Measurements from ENCODE around the gene HLA-DMB.

Gene HLA-DMB

GRCh38 chr6:32970413-32971241, 29.8 kb upstream of the HLA-DMB start:
- FAIRE-seq (peak; percentile 42), DNase-seq (ENCODE audit: insufficient read length) (peak; percentile 65)
- peak; percentile 67 for TF ChIP-seq TAF1 (IDR thresholded peaks at IDR 0.05; ENCODE audit: borderline replicate concordance, low read depth, low read length)
- 0 out of 2 replicates have a peak, but pooled peaks have one; percentile 65 for TF ChIP-seq POLR2AphosphoS5 (IDR thresholded peaks at IDR 0.05; ENCODE audit: low read depth, low read length)
- TF ChIP-seq POLR2A (IDR thresholded peaks at IDR 0.05; ENCODE audit: low read depth, low read length) = peak; percentile 75

GRCh38 chr6:32969685-32970412, 29.0 kb upstream of the HLA-DMB start:
- TF ChIP-seq POLR2A (IDR thresholded peaks at IDR 0.05; ENCODE audit: low read depth, low read length) = no peak; the same call in none of the 2 replicates
- no peak; the same call in none of the 2 replicates for TF ChIP-seq POLR2AphosphoS5 (IDR thresholded peaks at IDR 0.05; ENCODE audit: low read depth, low read length)
- no peak; the same call in 1 of the 2 replicates for TF ChIP-seq TAF1 (IDR thresholded peaks at IDR 0.05; ENCODE audit: borderline replicate concordance, low read depth, low read length)
- FAIRE-seq (no peak), DNase-seq (ENCODE audit: insufficient read length) (no peak)

GRCh38 chr6:32968867-32969684, 28.2 kb upstream of the HLA-DMB start:
- peak; percentile 60; the same call in 1 of the 2 replicates for TF ChIP-seq POLR2AphosphoS5 (IDR thresholded peaks at IDR 0.05; ENCODE audit: low read depth, low read length)
- peak; percentile 67 for TF ChIP-seq POLR2A (IDR thresholded peaks at IDR 0.05; ENCODE audit: low read depth, low read length)
- TF ChIP-seq TAF1 (IDR thresholded peaks at IDR 0.05; ENCODE audit: borderline replicate concordance, low read depth, low read length) = peak; percentile 78
- FAIRE-seq (peak; percentile 44), DNase-seq (ENCODE audit: insufficient read length) (no peak)

- TF ChIP-seq POLR2A (IDR thresholded peaks at IDR 0.05; ENCODE audit: low read depth, low read length) (peak; percentile 80), TAF1 (IDR thresholded peaks at IDR 0.05; ENCODE audit: borderline replicate concordance, low read depth, low read length) (0 out of 2 replicates have a peak, but pooled peaks have one; percentile 53), POLR2AphosphoS5 (IDR thresholded peaks at IDR 0.05; ENCODE audit: low read depth, low read length) (peak; percentile 81)
- FAIRE-seq (peak; percentile 97), DNase-seq (ENCODE audit: insufficient read length) (peak; percentile 80)
Observed at GRCh38 chr6:32968093-32968866, 27.5 kb upstream of the HLA-DMB start, which contains the start of gene BRD2. TSS of gene BRD2 (plus strand) at chr6:32968594. CDS start at chr6:32972899, 4,305 bp downstream.

- DNase-seq (ENCODE audit: insufficient read length) = no peak
- TF ChIP-seq POLR2A (IDR thresholded peaks at IDR 0.05; ENCODE audit: low read depth, low read length) (no peak), POLR2AphosphoS5 (IDR thresholded peaks at IDR 0.05; ENCODE audit: low read depth, low read length) (peak; percentile 53; the same call in 1 of the 2 replicates)
- FAIRE-seq = peak; percentile 91
Observed at GRCh38 chr6:32967151-32968091, 26.6 kb upstream of the HLA-DMB start.

- FAIRE-seq (no peak), DNase-seq (ENCODE audit: insufficient read length) (no peak)
- TF ChIP-seq POLR2A (IDR thresholded peaks at IDR 0.05; ENCODE audit: low read depth, low read length) (no peak), TAF1 (IDR thresholded peaks at IDR 0.05; ENCODE audit: borderline replicate concordance, low read depth, low read length) (no peak), POLR2AphosphoS5 (IDR thresholded peaks at IDR 0.05; ENCODE audit: low read depth, low read length) (no peak)
Observed at GRCh38 chr6:32964776-32965175, 23.9 kb upstream of the HLA-DMB start.

- no peak for FAIRE-seq
- TF ChIP-seq POLR2AphosphoS5 (IDR thresholded peaks at IDR 0.05; ENCODE audit: low read depth, low read length) = no peak
- no peak for TF ChIP-seq POLR2A (IDR thresholded peaks at IDR 0.05; ENCODE audit: low read depth, low read length)
- no peak for TF ChIP-seq TAF1 (IDR thresholded peaks at IDR 0.05; ENCODE audit: borderline replicate concordance, low read depth, low read length)
- no peak for DNase-seq (ENCODE audit: insufficient read length)
Observed at GRCh38 chr6:32963866-32964265, 23.0 kb upstream of the HLA-DMB start.

- FAIRE-seq (no peak), DNase-seq (ENCODE audit: insufficient read length) (no peak)
- TF ChIP-seq POLR2AphosphoS5 (IDR thresholded peaks at IDR 0.05; ENCODE audit: low read depth, low read length) = no peak
- no peak for TF ChIP-seq POLR2A (IDR thresholded peaks at IDR 0.05; ENCODE audit: low read depth, low read length)
- no peak for TF ChIP-seq TAF1 (IDR thresholded peaks at IDR 0.05; ENCODE audit: borderline replicate concordance, low read depth, low read length)
Observed at GRCh38 chr6:32962213-32962826, 21.5 kb upstream of the HLA-DMB start.

GRCh38 chr6:32960563-32960962, 19.7 kb upstream of the HLA-DMB start:
- DNase-seq (ENCODE audit: insufficient read length) = no peak
- TF ChIP-seq POLR2A (IDR thresholded peaks at IDR 0.05; ENCODE audit: low read depth, low read length) (no peak), TAF1 (IDR thresholded peaks at IDR 0.05; ENCODE audit: borderline replicate concordance, low read depth, low read length) (no peak), POLR2AphosphoS5 (IDR thresholded peaks at IDR 0.05; ENCODE audit: low read depth, low read length) (no peak)
- no peak for FAIRE-seq

All from GM12892 (cell line).